Stimulated activated CD4-positive, alpha-beta T cell treated with anti-CD3 and anti-CD28 coated beads, Interleukin-1b, Interleukin-23, amount 100 ng/mL, for 1 hour (primary cell): ENCODE results near the gene ACOT11.
"Not testable (repeated sequence)": the region's sequence is repeated elsewhere in the genome, so short reads cannot be mapped to it uniquely, and the experiment has no call there.

Experiments used
- DNase-seq, 2 donors: peaks; one replicate each; pipeline ENCODE4 v3.0.0-alpha.2; 2020; ENCODE audit warnings: low read depth in 2 of 2

The ACOT11 gene

DNA sequence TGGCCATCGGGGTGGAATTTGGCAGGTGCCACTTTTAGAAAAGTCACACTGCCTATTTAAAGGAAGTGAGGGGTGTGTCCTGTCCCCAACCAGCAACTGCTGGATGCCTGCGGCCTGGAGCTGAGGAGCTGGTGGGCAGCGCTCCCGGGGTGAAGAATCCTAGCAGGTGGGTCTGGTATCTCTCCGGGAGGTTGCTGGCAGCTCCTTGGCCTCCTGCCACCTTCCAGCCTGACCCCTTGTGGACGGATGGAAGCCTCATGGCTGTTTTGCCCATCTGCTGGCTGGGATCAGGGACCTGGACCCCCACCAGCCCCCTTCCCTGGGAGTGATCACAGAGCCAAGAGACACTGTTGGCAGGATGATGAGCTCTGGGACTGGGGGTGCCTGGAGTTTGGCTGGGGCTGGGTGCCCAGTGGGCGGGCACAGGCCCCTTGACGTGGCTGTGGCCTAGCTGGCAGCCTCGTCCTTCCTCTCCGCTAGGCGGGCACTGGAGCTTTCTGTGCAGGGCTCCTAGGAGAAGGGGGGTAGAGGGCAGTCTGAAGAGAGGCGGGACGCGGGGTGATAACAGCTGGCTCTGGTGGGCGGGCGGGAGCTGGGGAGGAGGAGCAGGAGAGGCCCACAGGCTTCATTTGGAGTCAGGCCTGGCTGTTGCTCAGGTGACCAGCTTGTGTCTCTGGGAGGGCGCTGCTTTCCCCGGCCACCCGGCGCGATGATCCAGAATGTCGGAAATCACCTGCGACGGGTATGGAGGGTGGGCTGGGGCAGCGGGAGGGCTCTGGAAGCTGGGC is at the start of gene ACOT11:
Gene ACOT11 (plus strand): TSS at position 628 of the 788 bp plus-strand sequence. CDS start 82 bp downstream, at position 710.
- no peak for DNase-seq

- DNase-seq = no peak
Observed at GRCh38 chr1:54498383-54499096, 49.5 kb upstream of the ACOT11 start.

- DNase-seq = no peak
Observed at GRCh38 chr1:54499097-54499359, 49.0 kb upstream of the ACOT11 start.

- no peak for DNase-seq
Observed at GRCh38 chr1:54499360-54500106, 48.5 kb upstream of the ACOT11 start.

DNA sequence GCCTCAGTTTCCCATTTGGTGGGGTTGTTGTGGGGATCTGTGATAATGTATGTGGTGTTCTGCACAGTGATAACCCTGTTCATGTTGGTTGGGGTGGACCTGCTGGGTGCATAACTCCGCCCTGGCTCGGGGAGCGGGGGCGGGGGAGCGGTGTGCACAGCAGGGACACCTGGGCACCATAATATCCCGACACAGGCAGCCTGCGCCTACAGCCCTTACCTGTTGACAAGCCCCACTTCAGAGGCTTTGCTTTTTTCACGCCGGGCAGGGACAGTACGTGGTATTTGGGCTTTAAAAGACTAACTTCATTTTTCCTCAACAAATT is 48.0 kb upstream of the ACOT11 start:
- DNase-seq = no peak

DNA sequence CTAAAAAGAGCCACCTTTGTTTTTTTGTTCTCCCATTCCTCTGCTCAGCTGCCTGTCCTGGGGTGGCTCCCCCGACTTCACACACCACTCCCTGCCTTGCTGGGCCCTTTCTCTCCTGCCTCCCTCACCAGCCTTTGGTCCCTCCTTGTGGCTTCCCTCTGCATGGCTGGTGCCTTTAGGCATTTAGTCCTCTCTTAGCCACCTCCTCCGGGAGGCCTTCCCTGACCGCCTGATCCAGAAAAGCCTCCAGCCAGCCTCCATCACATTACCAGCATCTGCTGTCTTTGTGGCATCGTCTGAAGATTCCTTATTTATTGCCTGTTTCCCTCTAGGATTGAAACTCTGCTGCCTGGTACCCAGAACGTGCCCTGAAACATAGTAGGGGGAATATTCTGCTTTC is 46.2 kb upstream of the ACOT11 start:
- DNase-seq = no peak

GRCh38 chr1:54502342-54502741 is 45.7 kb upstream of the ACOT11 start:
- DNase-seq = no peak

- no peak for DNase-seq
Observed at GRCh38 chr1:54506594-54506993, 41.4 kb upstream of the ACOT11 start.

- no peak for DNase-seq
Observed at GRCh38 chr1:54507033-54507870, 40.8 kb upstream of the ACOT11 start.

- DNase-seq = no peak
Observed at GRCh38 chr1:54510715-54511270, 37.2 kb upstream of the ACOT11 start.

GRCh38 chr1:54513921-54514580 is 34.0 kb upstream of the ACOT11 start:
- DNase-seq = not testable (repeated sequence)

DNA sequence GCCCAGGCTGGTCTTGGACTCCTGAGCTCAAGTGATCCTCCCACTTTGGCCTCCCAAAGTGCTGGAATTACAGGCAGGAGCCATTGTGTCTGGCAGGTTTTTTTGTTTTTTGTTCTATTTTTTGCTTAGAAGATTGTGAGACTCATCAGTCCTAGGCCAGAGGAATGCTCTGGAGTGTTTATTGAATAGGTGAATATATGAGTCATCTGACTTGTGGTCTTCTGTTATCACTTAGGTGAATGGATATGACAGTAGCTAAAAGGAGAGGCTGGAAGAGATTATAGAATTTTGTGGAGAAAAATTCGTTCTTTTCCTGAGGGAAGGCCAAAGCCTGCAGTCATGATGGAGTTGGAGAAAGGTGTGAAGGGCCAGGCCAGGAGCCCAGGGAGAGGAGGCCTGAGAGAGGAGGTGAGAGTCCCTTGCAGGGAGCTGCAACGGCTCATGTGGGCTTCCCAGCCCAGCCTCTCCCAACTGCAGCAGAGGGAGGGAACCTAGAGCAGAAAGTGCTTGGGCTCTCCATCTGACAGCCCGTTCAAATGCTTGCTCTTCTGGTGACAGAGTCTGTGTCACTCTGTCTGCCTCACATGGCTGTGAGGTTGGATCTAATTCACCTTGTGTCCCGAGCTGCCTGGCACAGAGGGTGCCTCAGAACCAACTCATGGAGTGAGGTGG is 31.6 kb upstream of the ACOT11 start:
- DNase-seq = no peak

DNA sequence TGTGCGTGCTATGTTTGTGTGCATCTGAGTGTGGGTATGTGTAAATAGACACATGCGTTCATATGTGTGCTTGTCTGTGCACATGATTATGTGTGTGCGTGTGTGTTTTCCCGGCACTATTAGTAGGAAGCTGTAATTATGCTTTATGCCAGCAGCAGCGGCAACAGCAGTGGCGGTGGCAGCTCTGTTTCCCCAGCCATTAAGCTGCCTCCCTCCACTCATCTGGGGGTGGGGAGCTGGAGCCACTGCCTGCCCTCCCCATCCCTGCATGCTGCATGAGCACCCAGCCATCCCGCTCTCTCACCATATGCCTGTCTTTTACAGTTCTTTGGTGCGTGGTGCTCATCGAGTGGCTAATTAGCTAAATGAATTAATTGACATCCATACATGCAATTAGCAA is 30.5 kb upstream of the ACOT11 start:
- no peak for DNase-seq

DNA sequence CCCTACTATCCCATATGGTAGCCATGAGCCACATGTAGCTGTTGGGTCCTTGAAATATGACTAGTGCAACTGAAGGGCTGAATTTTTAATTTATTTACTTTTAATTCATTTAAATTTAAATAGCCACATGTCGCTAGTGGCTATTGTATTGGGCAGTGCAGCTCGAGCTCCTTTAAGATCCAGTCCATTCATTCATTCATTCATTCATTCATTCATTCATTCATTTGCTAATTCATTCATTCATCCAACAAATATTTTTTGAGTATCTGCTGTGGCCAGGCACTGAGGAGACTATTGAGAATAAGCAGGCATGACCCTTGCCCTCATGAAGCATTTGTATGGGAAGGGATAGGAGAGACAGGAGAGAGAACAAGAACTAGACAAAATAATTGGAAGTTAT is 29.5 kb upstream of the ACOT11 start:
- no peak for DNase-seq

DNA sequence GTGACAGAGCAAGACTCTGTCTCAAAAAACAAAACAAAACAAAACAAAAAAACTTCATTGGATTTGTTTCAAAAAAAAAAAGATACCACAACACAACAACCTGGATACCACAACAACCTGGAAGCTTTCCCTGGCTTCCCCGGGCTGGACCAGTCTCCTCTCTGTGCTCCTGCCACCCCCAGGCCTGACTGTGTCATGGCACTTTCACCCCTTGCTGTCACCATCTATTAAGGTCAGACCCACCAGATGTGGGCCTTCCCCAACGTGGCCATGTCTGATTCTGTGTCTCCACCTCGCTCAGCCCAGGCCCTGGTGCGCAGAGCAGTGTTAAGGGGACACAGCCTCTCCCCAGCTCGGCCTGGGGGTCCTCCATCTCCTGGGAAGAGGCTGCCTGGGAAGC is 28.3 kb upstream of the ACOT11 start:
- DNase-seq = no peak

- no peak for DNase-seq
Observed at GRCh38 chr1:54520631-54521321, 27.3 kb upstream of the ACOT11 start.

- not testable (repeated sequence) for DNase-seq
Observed at GRCh38 chr1:54526565-54526964, 21.5 kb upstream of the ACOT11 start.

DNA sequence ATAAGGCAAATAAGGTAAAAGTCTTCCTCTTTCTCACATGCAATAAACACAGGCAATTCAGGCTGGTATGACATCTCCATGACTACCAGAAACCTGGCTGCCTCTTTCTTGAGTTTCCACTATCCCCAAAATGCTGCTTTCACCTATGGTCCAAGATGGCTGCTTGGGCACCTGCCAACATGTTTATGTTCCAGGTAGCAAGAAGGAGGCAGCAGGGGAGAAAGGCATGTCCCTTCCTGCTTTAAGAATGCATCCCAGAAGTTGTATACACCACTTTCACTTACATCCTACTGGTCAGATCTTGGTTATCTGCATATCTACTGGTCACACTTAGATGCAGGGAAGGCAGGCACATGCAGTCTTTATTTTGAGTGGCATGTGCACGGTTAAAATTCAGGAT is 19.4 kb upstream of the ACOT11 start:
- DNase-seq = no peak

DNA sequence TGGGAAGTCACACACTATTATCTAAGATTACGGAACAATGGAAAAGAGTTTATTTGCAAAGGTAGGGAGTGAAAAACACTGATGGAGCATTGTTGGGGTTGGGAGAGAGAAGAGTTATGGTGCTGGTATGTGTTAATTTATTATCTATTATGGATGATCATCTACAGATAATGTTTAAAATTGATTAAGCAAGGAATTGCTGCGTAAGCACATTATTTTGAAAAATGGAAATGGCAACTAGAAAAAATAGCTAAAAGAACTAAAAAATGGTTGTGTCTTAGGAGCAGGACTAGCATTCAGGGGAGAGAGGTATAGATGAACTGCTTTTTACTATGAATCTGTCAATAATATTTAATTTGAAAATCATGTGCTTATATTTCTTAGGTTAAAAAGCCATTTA is 16.0 kb upstream of the ACOT11 start:
- no peak for DNase-seq

GRCh38 chr1:54536656-54537055 is 11.4 kb upstream of the ACOT11 start:
- not testable (repeated sequence) for DNase-seq
